Measurements from ENCODE around the gene PPP1R3E. TPM values are rescaled to one million over a fixed set of nuclear protein-coding genes. Genes with fewer than 3 reads are reported as not detected.

PPP1R3E gene
- total and polyA plus RNA-seq, 2 of the 13 experiments (the other 11 are each of a cell fraction or from before 2014, with no cell fraction given), result 16.5 to 26.5 TPM

DNA sequence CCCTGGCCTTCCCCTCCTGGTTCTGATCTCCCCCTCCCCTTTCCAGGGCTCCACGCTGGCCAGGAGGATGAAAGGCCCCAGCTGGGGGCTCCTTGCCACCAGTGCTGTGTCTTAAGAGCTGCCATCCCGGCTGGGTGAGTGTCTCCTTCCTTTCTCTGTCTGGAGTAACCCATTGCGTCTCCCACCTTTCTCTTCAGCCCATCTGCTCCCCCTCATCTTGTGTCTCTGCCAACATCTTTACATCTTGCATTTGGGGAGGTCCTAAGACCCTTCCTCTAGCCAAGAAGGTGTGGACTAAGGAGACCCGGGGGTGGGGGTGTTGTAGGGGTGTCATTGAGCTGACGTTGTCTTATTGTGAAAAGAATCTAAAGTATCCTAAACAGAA lies 4.5 kb upstream of the PPP1R3E start (continued):
- TF ChIP-seq NFKB2 (CRISPR knock-in tag; IDR thresholded peaks at IDR 0.05; ENCODE audit: borderline replicate concordance), result no peak
- no peak for TF ChIP-seq MTF2 (CRISPR knock-in tag; IDR thresholded peaks at IDR 0.05; ENCODE audit: borderline replicate concordance)
- no peak for TF ChIP-seq MAFG (CRISPR knock-in tag; IDR thresholded peaks at IDR 0.05)
- no peak for TF ChIP-seq KDM6A (CRISPR knock-in tag; IDR thresholded peaks at IDR 0.05; ENCODE audit: low read depth)
- no peak for TF ChIP-seq FOXO1 (CRISPR knock-in tag; IDR thresholded peaks at IDR 0.05)
- no peak for TF ChIP-seq ETV5 (CRISPR knock-in tag; IDR thresholded peaks at IDR 0.05; ENCODE audit: borderline replicate concordance)
- TF ChIP-seq, protein P1, sequence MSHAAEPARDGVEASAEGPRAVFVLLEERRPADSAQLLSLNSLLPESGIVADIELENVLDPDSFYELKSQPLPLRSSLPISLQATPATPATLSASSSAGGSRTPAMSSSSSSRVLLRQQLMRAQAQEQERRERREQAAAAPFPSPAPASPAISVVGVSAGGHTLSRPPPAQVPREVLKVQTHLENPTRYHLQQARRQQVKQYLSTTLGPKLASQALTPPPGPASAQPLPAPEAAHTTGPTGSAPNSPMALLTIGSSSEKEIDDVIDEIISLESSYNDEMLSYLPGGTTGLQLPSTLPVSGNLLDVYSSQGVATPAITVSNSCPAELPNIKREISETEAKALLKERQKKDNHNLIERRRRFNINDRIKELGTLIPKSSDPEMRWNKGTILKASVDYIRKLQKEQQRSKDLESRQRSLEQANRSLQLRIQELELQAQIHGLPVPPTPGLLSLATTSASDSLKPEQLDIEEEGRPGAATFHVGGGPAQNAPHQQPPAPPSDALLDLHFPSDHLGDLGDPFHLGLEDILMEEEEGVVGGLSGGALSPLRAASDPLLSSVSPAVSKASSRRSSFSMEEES (CRISPR knock-in tag; IDR thresholded peaks at IDR 0.05), result no peak
- TF ChIP-seq ZNF781 (CRISPR knock-in tag; IDR thresholded peaks at IDR 0.05; ENCODE audit: borderline replicate concordance, not compliant biosample characterization), result no peak
- TF ChIP-seq SMARCE1 (IDR thresholded peaks at IDR 0.05; ENCODE audit: borderline replicate concordance), result no peak
- TF ChIP-seq SPEN (CRISPR knock-in tag; IDR thresholded peaks at IDR 0.05; ENCODE audit: low read depth), result no peak
- TF ChIP-seq, protein P2, sequence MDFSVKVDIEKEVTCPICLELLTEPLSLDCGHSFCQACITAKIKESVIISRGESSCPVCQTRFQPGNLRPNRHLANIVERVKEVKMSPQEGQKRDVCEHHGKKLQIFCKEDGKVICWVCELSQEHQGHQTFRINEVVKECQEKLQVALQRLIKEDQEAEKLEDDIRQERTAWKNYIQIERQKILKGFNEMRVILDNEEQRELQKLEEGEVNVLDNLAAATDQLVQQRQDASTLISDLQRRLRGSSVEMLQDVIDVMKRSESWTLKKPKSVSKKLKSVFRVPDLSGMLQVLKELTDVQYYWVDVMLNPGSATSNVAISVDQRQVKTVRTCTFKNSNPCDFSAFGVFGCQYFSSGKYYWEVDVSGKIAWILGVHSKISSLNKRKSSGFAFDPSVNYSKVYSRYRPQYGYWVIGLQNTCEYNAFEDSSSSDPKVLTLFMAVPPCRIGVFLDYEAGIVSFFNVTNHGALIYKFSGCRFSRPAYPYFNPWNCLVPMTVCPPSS (IDR thresholded peaks at IDR 0.05), result no peak
- no peak for TF ChIP-seq KLF12 (CRISPR knock-in tag; IDR thresholded peaks at IDR 0.05; ENCODE audit: borderline replicate concordance)
- TF ChIP-seq ZNF20 (CRISPR knock-in tag; IDR thresholded peaks at IDR 0.05), result no peak
- TF ChIP-seq, protein P3, sequence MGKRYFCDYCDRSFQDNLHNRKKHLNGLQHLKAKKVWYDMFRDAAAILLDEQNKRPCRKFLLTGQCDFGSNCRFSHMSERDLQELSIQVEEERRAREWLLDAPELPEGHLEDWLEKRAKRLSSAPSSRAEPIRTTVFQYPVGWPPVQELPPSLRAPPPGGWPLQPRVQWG (CRISPR knock-in tag; IDR thresholded peaks at IDR 0.05; ENCODE audit: borderline replicate concordance, low read depth), result no peak
- TF ChIP-seq, protein P4, sequence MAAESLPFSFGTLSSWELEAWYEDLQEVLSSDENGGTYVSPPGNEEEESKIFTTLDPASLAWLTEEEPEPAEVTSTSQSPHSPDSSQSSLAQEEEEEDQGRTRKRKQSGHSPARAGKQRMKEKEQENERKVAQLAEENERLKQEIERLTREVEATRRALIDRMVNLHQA (CRISPR knock-in tag; IDR thresholded peaks at IDR 0.05), result no peak
- no peak for TF ChIP-seq NR2C2 (CRISPR knock-in tag; IDR thresholded peaks at IDR 0.05; ENCODE audit: borderline replicate concordance)
- TF ChIP-seq, protein P5, sequence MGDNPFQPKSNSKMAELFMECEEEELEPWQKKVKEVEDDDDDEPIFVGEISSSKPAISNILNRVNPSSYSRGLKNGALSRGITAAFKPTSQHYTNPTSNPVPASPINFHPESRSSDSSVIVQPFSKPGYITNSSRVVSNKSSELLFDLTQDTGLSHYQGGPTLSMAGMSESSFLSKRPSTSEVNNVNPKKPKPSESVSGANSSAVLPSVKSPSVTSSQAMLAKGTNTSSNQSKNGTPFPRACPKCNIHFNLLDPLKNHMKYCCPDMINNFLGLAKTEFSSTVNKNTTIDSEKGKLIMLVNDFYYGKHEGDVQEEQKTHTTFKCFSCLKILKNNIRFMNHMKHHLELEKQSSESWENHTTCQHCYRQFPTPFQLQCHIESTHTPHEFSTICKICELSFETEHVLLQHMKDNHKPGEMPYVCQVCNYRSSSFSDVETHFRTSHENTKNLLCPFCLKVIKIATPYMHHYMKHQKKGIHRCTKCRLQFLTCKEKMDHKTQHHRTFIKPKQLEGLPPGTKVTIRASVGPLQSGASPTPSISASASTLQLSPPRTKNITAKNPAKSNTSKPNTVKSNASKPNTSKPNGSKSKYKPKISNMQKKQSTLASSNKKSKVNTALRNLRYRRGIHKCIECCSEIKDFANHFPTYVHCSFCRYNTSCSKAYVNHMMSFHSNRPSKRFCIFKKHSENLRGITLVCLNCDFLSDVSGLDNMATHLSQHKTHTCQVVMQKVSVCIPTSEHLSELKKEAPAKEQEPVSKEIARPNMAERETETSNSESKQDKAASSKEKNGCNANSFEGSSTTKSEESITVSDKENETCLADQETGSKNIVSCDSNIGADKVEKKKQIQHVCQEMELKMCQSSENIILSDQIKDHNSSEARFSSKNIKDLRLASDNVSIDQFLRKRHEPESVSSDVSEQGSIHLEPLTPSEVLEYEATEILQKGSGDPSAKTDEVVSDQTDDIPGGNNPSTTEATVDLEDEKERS (CRISPR knock-in tag; IDR thresholded peaks at IDR 0.05), result no peak
- no peak for TF ChIP-seq ZNF703 (CRISPR knock-in tag; IDR thresholded peaks at IDR 0.05; ENCODE audit: borderline replicate concordance)
- TF ChIP-seq ZNF772 (CRISPR knock-in tag; IDR thresholded peaks at IDR 0.05), result no peak; the same call in 1 of the 2 replicates
- TF ChIP-seq THAP11 (CRISPR knock-in tag; IDR thresholded peaks at IDR 0.05), result no peak
- TF ChIP-seq, protein P6, sequence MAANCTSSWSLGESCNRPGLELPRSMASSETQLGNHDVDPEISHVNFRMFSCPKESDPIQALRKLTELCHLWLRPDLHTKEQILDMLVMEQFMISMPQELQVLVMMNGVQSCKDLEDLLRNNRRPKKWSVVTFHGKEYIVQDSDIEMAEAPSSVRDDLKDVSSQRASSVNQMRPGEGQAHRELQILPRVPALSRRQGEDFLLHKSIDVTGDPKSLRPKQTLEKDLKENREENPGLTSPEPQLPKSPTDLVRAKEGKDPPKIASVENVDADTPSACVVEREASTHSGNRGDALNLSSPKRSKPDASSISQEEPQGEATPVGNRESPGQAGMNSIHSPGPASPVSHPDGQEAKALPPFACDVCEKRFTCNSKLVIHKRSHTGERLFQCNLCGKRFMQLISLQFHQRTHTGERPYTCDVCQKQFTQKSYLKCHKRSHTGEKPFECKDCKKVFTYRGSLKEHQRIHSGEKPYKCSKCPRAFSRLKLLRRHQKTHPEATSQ (CRISPR knock-in tag; IDR thresholded peaks at IDR 0.05; ENCODE audit: borderline replicate concordance), result no peak
- TF ChIP-seq, protein P7, sequence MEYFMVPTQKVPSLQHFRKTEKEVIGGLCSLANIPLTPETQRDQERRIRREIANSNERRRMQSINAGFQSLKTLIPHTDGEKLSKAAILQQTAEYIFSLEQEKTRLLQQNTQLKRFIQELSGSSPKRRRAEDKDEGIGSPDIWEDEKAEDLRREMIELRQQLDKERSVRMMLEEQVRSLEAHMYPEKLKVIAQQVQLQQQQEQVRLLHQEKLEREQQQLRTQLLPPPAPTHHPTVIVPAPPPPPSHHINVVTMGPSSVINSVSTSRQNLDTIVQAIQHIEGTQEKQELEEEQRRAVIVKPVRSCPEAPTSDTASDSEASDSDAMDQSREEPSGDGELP (IDR thresholded peaks at IDR 0.05; ENCODE audit: borderline replicate concordance, low read depth), result no peak
